OCI-LY7 (cell line): ENCODE results near the gene JAKMIP2. TPM values are rescaled to one million over a fixed set of nuclear protein-coding genes. Genes with fewer than 3 reads are reported as not detected.

Experiments
- BruUV-seq: library from RNA; stranded (reverse); fragments of 400-500 nt; replicated peaks from 2 replicates; lab custom pipeline; 2021; lab: Mats Ljungman, UMichigan
- CTCF ChIA-PET: fragments of 300-600 bp; sonication (Branson Sonifier 250); formaldehyde crosslinking; loops from one replicate; lab custom pipeline; 2022; ENCODE audit warnings: antibody characterized with exemption; ENCODE audit not compliant: unreplicated experiment; lab: Charles Lee
- POLR2A ChIA-PET: fragments of 300-600 bp; sonication (Branson Sonifier 250); formaldehyde crosslinking; loops from one replicate; lab custom pipeline; 2022; ENCODE audit warnings: antibody characterized with exemption; lab: Charles Lee
- DNase-seq: peaks from one replicate; pipeline ENCODE4 v3.0.0-alpha.2; 2015; ENCODE audit warnings: low spot score
- H2AFZ ChIP-seq: fragments of 200-600 bp; sonication (generic), shearing (Covaris generic); 2 replicates; pipeline ENCODE4 v1.6.1; 2014; ENCODE audit warnings: mild to moderate bottlenecking, antibody characterized with exemption, low read length, moderate library complexity
- H3K27ac ChIP-seq: fragments of 200-600 bp; sonication (generic); 2 replicates; pipeline ENCODE4 v1.5.1; 2014; ENCODE audit warnings: mixed run types, low read depth, mild to moderate bottlenecking, moderate library complexity, low read length, inconsistent platforms; ENCODE audit not compliant: poor library complexity, severe bottlenecking
- H3K36me3 ChIP-seq: fragments of 200-600 bp; sonication (generic); 2 replicates; pipeline ENCODE4 v1.6.1; 2014; ENCODE audit warnings: mild to moderate bottlenecking, antibody characterized with exemption, low read length, moderate library complexity, mixed read lengths; ENCODE audit not compliant: insufficient read depth
- H3K4me1 ChIP-seq: fragments of 200-600 bp; sonication (generic); 2 replicates; pipeline ENCODE4 v1.5.1; 2014; ENCODE audit warnings: mild to moderate bottlenecking, low read length; ENCODE audit not compliant: insufficient read depth, poor library complexity, severe bottlenecking
- H3K4me2 ChIP-seq: fragments of 200-600 bp; sonication (generic); 2 replicates; pipeline ENCODE4 v1.6.1; 2014; ENCODE audit warnings: mild to moderate bottlenecking, low read length
- H3K4me3 ChIP-seq: fragments of 200-600 bp; sonication (generic); 2 replicates; pipeline ENCODE4 v1.5.1; 2014; ENCODE audit warnings: mild to moderate bottlenecking, low read depth, low read length; ENCODE audit not compliant: poor library complexity, severe bottlenecking
- H3K79me2 ChIP-seq: fragments of 200-600 bp; sonication (generic); 2 replicates; pipeline ENCODE4 v1.6.1; 2016; ENCODE audit warnings: low read depth, mild to moderate bottlenecking, low read length, moderate library complexity, mixed read lengths; ENCODE audit not compliant: insufficient read depth
- H3K9me2 ChIP-seq: fragments of 200-600 bp; sonication (generic); 2 replicates; pipeline ENCODE4 v1.6.1; 2016; ENCODE audit warnings: mild to moderate bottlenecking, low read length, mixed read lengths; ENCODE audit not compliant: insufficient read depth
- H3K9me3 ChIP-seq: fragments of 200-600 bp; sonication (generic); 2 replicates; pipeline ENCODE4 v1.6.1; 2014; ENCODE audit warnings: mild to moderate bottlenecking, mixed run types, low read length, mixed read lengths
- H4K20me1 ChIP-seq: fragments of 200-600 bp; sonication (generic); 2 replicates; pipeline ENCODE4 v1.6.1; 2014; ENCODE audit warnings: mild to moderate bottlenecking, antibody characterized with exemption, low read length, moderate library complexity, mixed read lengths; ENCODE audit not compliant: insufficient read depth
- CTCF ChIP-seq: fragments of 200-600 bp; sonication (generic); conservative IDR thresholded peaks from 2 replicates; pipeline ENCODE4 v1.5.1; 2014; ENCODE audit warnings: mild to moderate bottlenecking, antibody characterized with exemption, low read length, moderate library complexity, mixed read lengths
- EZH2phosphoT487 ChIP-seq: fragments of 200-600 bp; sonication (generic); IDR thresholded peaks from 2 replicates; pipeline ENCODE4 v1.6.1; 2018; ENCODE audit warnings: low read depth, borderline replicate concordance, mild to moderate bottlenecking, mixed run types, antibody characterized with exemption, low read length, moderate library complexity, mixed read lengths
- intact Hi-C: fragments of 100-400 bp; cut with micrococcal nuclease; formaldehyde crosslinking; loops from one replicate; pipeline ENCODE4 v1.10.0; 2022; ENCODE audit not compliant: unreplicated experiment
- total RNA-seq, 2 experiments: library from RNA; depleted of rRNA in 1 of 2; stranded (reverse); fragments of >200 nt in 1 of 2; shearing (Covaris generic) in 1 of 2; gene quantifications; 2 replicates each; pipeline ENCODE4 v1.2.3, GENCODE V29; 2014 to 2022

JAKMIP2 gene
- total RNA-seq, 2 experiments from 2014 or later: 4.0 to 14.5 TPM

- Histone ChIP-seq H4K20me1 (no peaks in the 10 kb centered on the region), H3K27ac (no peak overlapping the region), H3K4me1 (no peaks in the 10 kb centered on the region), H3K9me3 (no peaks in the 10 kb centered on the region), H3K36me3 (no peaks in the 10 kb centered on the region), H3K4me3 (no peak overlapping the region), H3K4me2 (no peak overlapping the region), H2AFZ (no peak overlapping the region), H3K79me2 (no peaks in the 10 kb centered on the region), H3K9me2 (no peaks in the 10 kb centered on the region)
- intact Hi-C loops: no loop called here
- BruUV-seq: no TSS peak
- ChIA-PET POLR2A (interaction anchor here (0.6 to 1.4 kb wide), 8 partner anchors 14 to 191 kb away, joined by 3 to 4 read pairs (median 3); partner anchors contain the start of gene JAKMIP2), CTCF (interaction anchor here (0.6 to 1.5 kb wide), 2 partner anchors 191 to 1254 kb away, joined by 3 read pairs; no protein-coding TSS in a partner anchor)
- TF ChIP-seq CTCF (no peak), EZH2phosphoT487 (no peak)
- DNase-seq: no peak
These were observed 36.8 kb upstream of the JAKMIP2 start for GRCh38 chr5:147819261-147819770.

- no peak for DNase-seq
- Histone ChIP-seq H3K4me1 (no peaks in the 10 kb centered on the region), H3K4me2 (no peak overlapping the region), H3K36me3 (no peaks in the 10 kb centered on the region), H3K4me3 (no peak overlapping the region), H2AFZ (no peak overlapping the region), H3K9me3 (no peaks in the 10 kb centered on the region), H4K20me1 (no peaks in the 10 kb centered on the region), H3K9me2 (no peaks in the 10 kb centered on the region), H3K79me2 (no peaks in the 10 kb centered on the region), H3K27ac (no peak overlapping the region)
- POLR2A ChIA-PET: interaction anchor here (0.6 to 1.4 kb wide), 8 partner anchors 10 to 166 kb away, joined by 3 to 4 read pairs (median 3); no protein-coding TSS in a partner anchor
- no TSS peak for BruUV-seq
- no peak for TF ChIP-seq EZH2phosphoT487
- no peak for TF ChIP-seq CTCF
- intact Hi-C loops: no loop called here
- CTCF ChIA-PET: interaction anchor here (1.5 kb wide), 1 partner anchor 190 kb away, joined by 3 read pairs; no protein-coding TSS in a partner anchor
These were observed 35.8 kb upstream of the JAKMIP2 start for GRCh38 chr5:147818290-147818689.

GRCh38 chr5:147813696-147814095, 31.2 kb upstream of the JAKMIP2 start:
- H4K20me1 ChIP-seq: no peaks in the 10 kb centered on the region
- TF ChIP-seq CTCF (no peak), EZH2phosphoT487 (no peak)
- no peak overlapping the region for H3K4me3 ChIP-seq
- H3K9me2 ChIP-seq: no peaks in the 10 kb centered on the region
- no peaks in the 10 kb centered on the region for H3K36me3 ChIP-seq
- no peaks in the 10 kb centered on the region for H3K4me1 ChIP-seq
- CTCF ChIA-PET: no interaction called here
- BruUV-seq: no TSS peak
- no peak overlapping the region for H3K4me2 ChIP-seq
- no peak for DNase-seq
- no peaks in the 10 kb centered on the region for H3K9me3 ChIP-seq
- intact Hi-C loops: no loop called here
- no peak overlapping the region for H3K27ac ChIP-seq
- POLR2A ChIA-PET: interaction anchor here (1.1 kb wide), 1 partner anchor 9 kb away, joined by 3 read pairs; no protein-coding TSS in a partner anchor
- H3K79me2 ChIP-seq: no peaks in the 10 kb centered on the region
- H2AFZ ChIP-seq: no peak overlapping the region
